ENCODE measurements around the gene KIF12. TPM values are rescaled to one million over a fixed set of nuclear protein-coding genes. Genes with fewer than 3 reads are reported as not detected.

KIF12 gene
- total and polyA plus RNA-seq, 2 donors (not counting 3 experiments of a cell fraction or from before 2014, with no cell fraction given), result 0.46 to 0.97 TPM

DNA sequence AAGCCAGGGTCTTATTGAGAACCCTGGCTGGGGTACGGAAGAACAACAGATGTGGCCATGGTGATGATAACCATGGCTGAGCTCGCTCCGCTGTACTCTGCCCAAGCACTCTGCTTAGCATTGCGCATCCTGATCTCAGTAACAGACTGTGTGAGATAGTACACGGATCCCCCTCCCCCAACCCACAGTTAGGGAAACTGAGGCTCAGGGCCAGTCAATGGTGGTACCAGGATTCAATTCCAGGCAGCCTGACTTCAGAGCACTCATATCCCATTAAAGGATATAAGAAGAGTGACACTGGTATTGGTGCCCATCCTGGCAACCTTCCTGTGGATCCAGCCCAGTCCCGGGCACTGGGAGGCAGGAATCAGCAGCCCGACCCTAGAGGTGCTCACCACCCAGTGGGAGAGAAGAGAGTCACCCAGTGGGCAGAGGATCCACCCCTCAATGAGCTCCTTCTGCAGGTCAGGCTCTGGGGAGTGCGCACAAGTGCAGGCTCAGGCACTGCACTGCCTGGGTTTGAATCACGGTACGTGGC, 26.5 kb upstream of the KIF12 start:
- H3K36me3 ChIP-seq (ENCODE audit: control insufficient read depth in 2 of 2, extremely low read depth in 1 of 2, insufficient read depth in 2 of 2, low read length in 2 of 2), result no peaks in the 10 kb centered on the region
- BruUV-seq (replicated peaks), result no TSS peak
- ChIA-PET CTCF (interaction anchor here (0.9 to 2.2 kb wide), 3 partner anchors 14 to 43 kb away, joined by 3 to 15 read pairs (median 3); no protein-coding TSS in a partner anchor), POLR2A (no interaction called here)
- FAIRE-seq (no peak), DNase-seq (ENCODE audit: low read depth, low spot score) (no peak)
- H3K9me1 ChIP-seq (replicated peaks; ENCODE audit: control insufficient read depth, extremely low read depth, insufficient read depth, low read length), result no peaks in the 10 kb centered on the region
- intact Hi-C loops (cut with micrococcal nuclease) (no loop called here), dilution Hi-C loops (cut with MboI; ENCODE audit: extremely low pct_ligation_motif_present, low sequenced_read_pairs) (no loop called here)
- no peak overlapping the region for H3K4me2 ChIP-seq (ENCODE audit: insufficient read depth, low read length)
- H4K20me1 ChIP-seq (replicated peaks; ENCODE audit: control insufficient read depth, extremely low read depth, insufficient read depth, low read length), result no peaks in the 10 kb centered on the region
- H2AFZ ChIP-seq (ENCODE audit: low read depth, low read length), result no peak overlapping the region
- no peak overlapping the region for H3K4me3 ChIP-seq (replicated peaks in 1 of 3; ENCODE audit: insufficient read depth in 1 of 3, low read depth in 1 of 3, low read length in 3 of 3)
- no peak overlapping the region for H3K27ac ChIP-seq (ENCODE audit: insufficient read depth, low read depth, low read length)
- no peaks in the 10 kb centered on the region for H3K79me2 ChIP-seq (ENCODE audit: control insufficient read depth, insufficient read depth, low read length)
- H3K9ac ChIP-seq (replicated peaks; ENCODE audit: extremely low read depth, insufficient read depth, low read length), result no peak overlapping the region
- no peaks in the 10 kb centered on the region for H3K4me1 ChIP-seq (ENCODE audit: control insufficient read depth, extremely low read depth, insufficient read depth, low read length)
- no peak for TF ChIP-seq JUN (IDR thresholded peaks at IDR 0.05; ENCODE audit: borderline replicate concordance, insufficient read depth, insufficient read length, low read depth)
- TF ChIP-seq GATA2 (IDR thresholded peaks at IDR 0.05; ENCODE audit: insufficient read depth, insufficient read length, low read depth, low read length), result no peak
- no peak for TF ChIP-seq MYC (IDR thresholded peaks at IDR 0.05; ENCODE audit: low read depth, low read length)
- no peak for TF ChIP-seq FOS (IDR thresholded peaks at IDR 0.05; ENCODE audit: borderline replicate concordance, insufficient read depth, low read length)
- no peak for TF ChIP-seq MAX (IDR thresholded peaks at IDR 0.05; ENCODE audit: insufficient read depth, insufficient read length)
- TF ChIP-seq POLR2A (IDR thresholded peaks at IDR 0.05; ENCODE audit: low read depth, low read length), result no peak
- H3K9me3 ChIP-seq (replicated peaks; ENCODE audit: control insufficient read depth, insufficient read depth, low read length), result no peaks in the 10 kb centered on the region
- peaks cover 16 to 24% of the 10 kb centered on the region in 2 experiments for H3K27me3 ChIP-seq (ENCODE audit: control insufficient read depth in 2 of 2, insufficient read depth in 2 of 2, low read length in 2 of 2)

DNA sequence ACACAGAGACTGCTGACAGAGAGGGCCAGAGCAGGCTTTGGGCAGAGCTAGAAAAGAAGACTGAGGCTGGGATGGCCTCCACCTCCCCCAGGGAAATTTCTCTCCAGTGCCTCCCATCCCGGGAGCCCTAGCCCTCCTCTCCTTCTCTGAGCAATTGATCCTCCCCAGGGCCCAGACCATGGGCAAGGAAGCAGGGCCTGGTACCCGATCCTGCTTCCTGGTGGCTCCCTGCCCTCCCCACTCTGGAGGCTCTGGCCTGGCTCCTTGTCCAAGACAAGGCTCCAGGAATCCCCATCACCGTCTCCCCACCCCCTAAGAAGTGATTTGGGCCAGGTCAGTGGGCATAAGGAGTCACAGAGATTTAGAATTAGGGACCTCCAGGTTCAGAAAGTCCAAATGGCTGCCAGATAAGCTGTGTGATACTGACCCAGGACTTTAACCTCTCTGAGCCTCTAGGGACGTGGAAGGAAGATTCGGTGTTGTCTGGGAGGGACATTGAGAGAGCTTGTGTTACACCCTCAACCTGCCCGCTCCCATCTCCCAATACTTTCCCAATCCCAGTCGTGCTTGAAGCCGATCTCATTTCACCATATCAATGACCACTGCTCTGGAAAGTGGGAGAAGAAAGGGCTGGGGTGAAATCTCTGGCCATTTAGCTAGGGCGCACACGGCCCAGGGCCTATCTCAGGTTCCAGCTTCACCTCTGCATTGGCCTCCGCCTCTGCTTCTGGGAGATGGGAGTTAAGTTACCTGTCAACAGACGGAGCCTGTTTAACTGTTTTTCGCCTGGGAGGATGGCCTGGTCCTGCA, 25.8 kb upstream of the KIF12 start:
- dilution Hi-C loops (cut with MboI; ENCODE audit: extremely low pct_ligation_motif_present, low sequenced_read_pairs), result no loop called here
- no peaks in the 10 kb centered on the region for H3K9me1 ChIP-seq (replicated peaks; ENCODE audit: control insufficient read depth, extremely low read depth, insufficient read depth, low read length)
- no peaks in the 10 kb centered on the region for H4K20me1 ChIP-seq (replicated peaks; ENCODE audit: control insufficient read depth, extremely low read depth, insufficient read depth, low read length)
- no peaks in the 10 kb centered on the region for H3K9me3 ChIP-seq (replicated peaks; ENCODE audit: control insufficient read depth, insufficient read depth, low read length)
- TF ChIP-seq GATA2 (IDR thresholded peaks at IDR 0.05; ENCODE audit: insufficient read depth, insufficient read length, low read depth, low read length) (no peak), JUN (IDR thresholded peaks at IDR 0.05; ENCODE audit: borderline replicate concordance, insufficient read depth, insufficient read length, low read depth) (no peak), FOS (IDR thresholded peaks at IDR 0.05; ENCODE audit: borderline replicate concordance, insufficient read depth, low read length) (no peak), EZH2 (IDR thresholded peaks at IDR 0.05; ENCODE audit: borderline replicate concordance, low read depth, low read length, severe bottlenecking) (no peak), POLR2AphosphoS5 (IDR thresholded peaks at IDR 0.05; ENCODE audit: insufficient read depth, low read depth, low read length) (no peak), CTCF (IDR thresholded peaks at IDR 0.05; ENCODE audit: extremely low read depth in 1 of 2, insufficient read depth in 1 of 2, low read depth in 1 of 2, low read length in 2 of 2) (no peak), MAX (IDR thresholded peaks at IDR 0.05; ENCODE audit: insufficient read depth, insufficient read length) (no peak), MYC (IDR thresholded peaks at IDR 0.05; ENCODE audit: low read depth, low read length) (no peak), POLR2A (IDR thresholded peaks at IDR 0.05; ENCODE audit: low read depth, low read length) (no peak)
- H3K79me2 ChIP-seq (ENCODE audit: control insufficient read depth, insufficient read depth, low read length), result no peaks in the 10 kb centered on the region
- no TSS peak for BruUV-seq (replicated peaks)
- no peak for DNase-seq (ENCODE audit: low read depth, low spot score)
- no peak for FAIRE-seq
- H3K27me3 ChIP-seq (ENCODE audit: control insufficient read depth in 2 of 2, insufficient read depth in 2 of 2, low read length in 2 of 2), result peaks cover 15 to 19% of the 10 kb centered on the region in 2 experiments
- H3K9ac ChIP-seq (replicated peaks; ENCODE audit: extremely low read depth, insufficient read depth, low read length), result no peak overlapping the region
- H3K36me3 ChIP-seq (ENCODE audit: control insufficient read depth in 2 of 2, extremely low read depth in 1 of 2, insufficient read depth in 2 of 2, low read length in 2 of 2), result no peaks in the 10 kb centered on the region
- intact Hi-C loops (cut with micrococcal nuclease), result no loop called here
- H2AFZ ChIP-seq (ENCODE audit: low read depth, low read length), result no peak overlapping the region
- no peak overlapping the region for H3K4me3 ChIP-seq (replicated peaks in 1 of 3; ENCODE audit: insufficient read depth in 1 of 3, low read depth in 1 of 3, low read length in 3 of 3)
- H3K27ac ChIP-seq (ENCODE audit: insufficient read depth, low read depth, low read length), result no peak overlapping the region
- ChIA-PET POLR2A (no interaction called here), CTCF (interaction anchor here (1.1 to 2.2 kb wide), 2 partner anchors 17 to 43 kb away, joined by 3 to 15 read pairs; no protein-coding TSS in a partner anchor)
- H3K4me2 ChIP-seq (ENCODE audit: insufficient read depth, low read length), result no peak overlapping the region
- H3K4me1 ChIP-seq (ENCODE audit: control insufficient read depth, extremely low read depth, insufficient read depth, low read length), result no peaks in the 10 kb centered on the region
